ENCODE measurements around the gene IFIT1. TPM values are rescaled to one million over a fixed set of nuclear protein-coding genes. Genes with fewer than 3 reads are reported as not detected.
"Not testable (repeated sequence)": the region's sequence is repeated elsewhere in the genome, so short reads cannot be mapped to it uniquely, and the experiment has no call there.

Gene IFIT1
- total RNA-seq, 1 experiment from 2014 or later: 3.7 TPM

DNA sequence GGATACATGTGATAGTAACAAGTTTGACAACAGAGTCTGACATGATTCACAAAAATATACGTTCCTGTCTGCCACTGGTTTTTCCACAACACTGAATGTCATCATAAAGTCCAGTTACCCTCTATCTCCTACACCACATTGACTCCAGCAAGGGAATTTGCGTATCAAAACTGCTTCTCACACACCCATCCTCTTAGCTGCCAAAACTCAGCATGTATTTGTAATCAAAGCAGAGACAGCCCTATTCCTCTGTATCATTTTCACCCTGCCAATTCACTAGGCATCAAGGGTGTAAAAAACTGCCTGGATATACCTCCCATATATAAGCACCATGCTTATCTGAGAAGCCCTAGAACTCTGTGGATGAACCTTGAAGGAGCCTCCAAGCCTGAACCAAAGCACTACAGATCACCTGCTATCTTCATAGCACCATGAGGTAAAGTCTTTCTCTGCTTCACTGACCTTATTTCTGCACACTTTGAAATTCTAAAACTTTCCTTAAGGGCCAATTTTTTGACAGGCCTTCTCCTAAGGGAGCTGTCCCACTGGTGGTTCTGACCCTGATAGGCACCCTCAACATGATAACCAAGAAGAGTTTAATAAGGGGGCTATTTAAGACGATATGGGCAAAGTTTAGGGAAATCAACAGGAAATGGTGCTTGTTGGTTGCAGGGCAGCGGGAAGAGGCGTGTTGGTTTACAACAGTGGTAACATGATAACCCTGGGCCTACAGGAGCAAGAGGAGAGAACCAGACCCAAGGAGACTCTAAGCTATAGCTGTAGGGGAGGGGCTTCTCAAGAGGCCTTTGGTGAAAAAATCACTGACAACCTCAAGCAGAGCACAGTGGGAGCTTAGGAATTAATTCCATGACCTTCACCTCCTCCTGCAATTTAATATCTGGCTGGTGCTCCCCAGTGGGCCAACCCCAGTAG, 14.5 kb upstream of the IFIT1 start, which contains the start of gene IFIT1B:
Gene IFIT1B, plus strand, starts transcription at position 352 of the 933 bp plus-strand sequence. Its CDS starts 80 bp downstream, at position 432.
- peak; percentile 35 for DNase-seq
- no peaks in the 10 kb centered on the region for H3K27me3 ChIP-seq (ENCODE audit: control insufficient read depth, insufficient read depth, low read length)
- no peaks in the 10 kb centered on the region for H3K36me3 ChIP-seq (replicated peaks; ENCODE audit: control insufficient read depth, insufficient read depth, low read length)
- H3K4me3 ChIP-seq (ENCODE audit: insufficient read depth, low read depth, low read length): no peak within 1 kb of the TSS

DNA sequence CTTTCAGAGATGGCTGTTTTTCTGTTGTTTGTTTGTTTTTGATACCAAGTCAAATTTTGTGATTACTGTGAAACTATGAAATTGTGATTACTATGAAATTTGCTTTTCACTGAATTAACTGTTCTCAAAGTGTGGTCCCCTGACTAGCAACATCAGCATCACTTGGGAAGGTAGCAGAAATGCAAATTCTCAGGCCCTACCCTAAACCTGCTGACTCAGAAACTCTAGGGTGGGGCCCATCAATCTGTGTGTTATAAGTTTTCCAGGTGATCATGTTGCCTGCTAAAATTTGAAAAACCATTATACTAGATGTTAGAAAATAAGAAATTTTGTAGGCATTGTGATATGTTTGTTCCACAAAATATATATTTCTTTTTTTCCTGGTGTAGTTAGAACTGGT, 13.3 kb upstream of the IFIT1 start:
- H3K4me3 ChIP-seq (ENCODE audit: insufficient read depth, low read depth, low read length): no peak overlapping the region
- H3K27me3 ChIP-seq (ENCODE audit: control insufficient read depth, insufficient read depth, low read length): no peaks in the 10 kb centered on the region
- no peak for DNase-seq
- H3K36me3 ChIP-seq (replicated peaks; ENCODE audit: control insufficient read depth, insufficient read depth, low read length): no peaks in the 10 kb centered on the region

DNA sequence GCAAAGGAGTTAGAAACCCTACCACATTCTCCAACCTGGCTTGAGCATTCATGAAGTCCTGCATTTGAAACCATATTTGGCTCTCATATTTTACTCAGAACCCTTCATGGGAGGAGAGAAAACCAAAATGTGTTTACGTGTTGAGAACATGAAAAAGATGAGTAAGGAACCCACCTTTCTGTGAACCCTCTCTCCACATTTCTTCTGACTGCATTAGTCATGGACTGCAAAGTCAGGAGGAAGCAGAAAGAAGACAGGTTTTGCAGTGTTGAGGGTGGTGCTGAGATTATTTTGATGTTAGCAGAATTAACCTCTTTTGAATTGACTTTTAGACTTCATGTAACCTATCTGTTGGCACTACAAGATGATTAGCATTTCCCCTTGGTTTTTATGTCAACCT, 9.7 kb upstream of the IFIT1 start:
- Histone ChIP-seq H3K4me3 (ENCODE audit: insufficient read depth, low read depth, low read length) (no peak overlapping the region), H3K36me3 (replicated peaks; ENCODE audit: control insufficient read depth, insufficient read depth, low read length) (no peaks in the 10 kb centered on the region), H3K27me3 (ENCODE audit: control insufficient read depth, insufficient read depth, low read length) (no peaks in the 10 kb centered on the region)
- DNase-seq: no peak

DNA sequence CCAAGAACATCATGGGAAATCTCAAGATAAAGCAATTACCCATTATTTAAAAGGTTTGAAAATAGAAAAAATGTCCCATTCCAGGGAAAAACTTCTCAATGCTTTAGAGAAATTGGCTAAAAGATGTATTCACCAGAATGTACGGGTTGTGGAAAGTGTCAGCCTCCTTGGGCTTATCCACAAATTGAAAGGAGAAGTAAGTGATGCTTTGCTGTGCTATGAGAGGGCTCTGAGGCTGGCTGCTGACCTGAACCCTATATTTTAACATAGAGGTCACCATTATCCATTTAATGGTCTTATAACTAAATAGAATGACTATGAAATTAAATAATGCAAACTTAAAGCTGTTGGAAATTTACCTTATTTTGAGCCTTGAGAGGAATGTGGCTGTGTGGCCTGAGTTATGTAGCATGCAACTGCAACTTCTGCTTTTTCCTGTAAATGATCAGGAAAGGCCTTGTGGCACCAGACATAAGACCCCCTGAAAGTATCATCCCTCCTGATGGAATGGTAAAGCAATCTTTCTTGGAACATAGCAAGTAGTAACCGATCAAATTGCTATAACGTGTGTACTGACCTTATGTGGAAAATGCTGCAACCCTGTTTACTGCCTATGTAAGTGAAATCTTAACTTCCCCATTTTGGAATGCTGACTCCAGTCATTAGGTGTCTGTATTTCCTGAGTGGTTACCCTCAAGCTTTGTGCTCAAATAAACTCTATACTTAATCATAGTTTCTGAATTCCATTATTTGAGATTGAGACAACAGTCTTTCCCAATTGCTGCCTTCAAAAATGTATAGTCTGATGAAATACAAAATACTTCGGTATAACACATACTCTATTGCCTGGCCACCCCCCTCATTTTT, 7.7 kb upstream of the IFIT1 start:
- Histone ChIP-seq H3K36me3 (replicated peaks; ENCODE audit: control insufficient read depth, insufficient read depth, low read length) (no peaks in the 10 kb centered on the region), H3K27me3 (ENCODE audit: control insufficient read depth, insufficient read depth, low read length) (no peaks in the 10 kb centered on the region), H3K4me3 (ENCODE audit: insufficient read depth, low read depth, low read length) (no peak overlapping the region)
- no peak for DNase-seq

DNA sequence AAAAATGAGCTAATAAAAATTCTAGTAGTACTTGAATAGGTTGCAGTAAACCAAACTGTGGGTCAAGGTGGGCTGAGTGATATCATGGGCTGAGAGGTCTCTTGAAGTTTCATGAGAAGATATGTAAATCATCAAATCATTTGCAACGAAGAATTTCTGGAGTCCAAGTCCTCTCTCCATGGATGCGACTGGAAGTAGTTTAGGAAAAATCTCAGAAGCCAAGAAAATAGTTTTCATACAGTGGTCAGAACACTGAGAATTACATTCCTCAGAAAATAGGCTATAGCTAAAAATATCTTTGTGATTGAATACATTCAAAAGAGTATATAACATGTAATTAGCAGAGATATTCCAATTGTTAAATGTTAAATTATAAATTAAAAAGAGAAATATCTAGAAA, 3.6 kb upstream of the IFIT1 start:
- H3K4me3 ChIP-seq (ENCODE audit: insufficient read depth, low read depth, low read length): no peak overlapping the region
- no peak for DNase-seq
- H3K36me3 ChIP-seq (replicated peaks; ENCODE audit: control insufficient read depth, insufficient read depth, low read length): no peaks in the 10 kb centered on the region
- no peaks in the 10 kb centered on the region for H3K27me3 ChIP-seq (ENCODE audit: control insufficient read depth, insufficient read depth, low read length)

DNA sequence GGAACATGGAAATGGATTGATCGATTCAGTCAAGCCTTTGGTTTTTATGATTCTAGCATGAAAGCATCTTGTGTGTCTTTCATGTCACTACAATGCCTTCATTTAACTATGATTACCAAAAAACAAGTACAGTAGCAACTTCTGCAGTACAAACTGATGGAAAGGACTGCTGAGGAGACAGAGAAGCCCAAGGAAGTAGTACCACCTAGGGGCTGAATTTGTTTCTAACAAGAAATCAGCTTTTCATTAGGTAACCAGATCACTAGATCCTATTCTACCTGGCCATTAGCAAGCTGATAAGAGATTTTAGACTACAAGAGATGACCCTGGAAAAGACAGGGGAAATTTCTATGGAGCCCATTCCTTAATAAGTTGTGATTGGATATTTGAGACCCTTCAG, 3.2 kb upstream of the IFIT1 start:
- Histone ChIP-seq H3K27me3 (ENCODE audit: control insufficient read depth, insufficient read depth, low read length) (no peaks in the 10 kb centered on the region), H3K4me3 (ENCODE audit: insufficient read depth, low read depth, low read length) (no peak overlapping the region), H3K36me3 (replicated peaks; ENCODE audit: control insufficient read depth, insufficient read depth, low read length) (no peaks in the 10 kb centered on the region)
- peak; percentile 27 for DNase-seq

DNA sequence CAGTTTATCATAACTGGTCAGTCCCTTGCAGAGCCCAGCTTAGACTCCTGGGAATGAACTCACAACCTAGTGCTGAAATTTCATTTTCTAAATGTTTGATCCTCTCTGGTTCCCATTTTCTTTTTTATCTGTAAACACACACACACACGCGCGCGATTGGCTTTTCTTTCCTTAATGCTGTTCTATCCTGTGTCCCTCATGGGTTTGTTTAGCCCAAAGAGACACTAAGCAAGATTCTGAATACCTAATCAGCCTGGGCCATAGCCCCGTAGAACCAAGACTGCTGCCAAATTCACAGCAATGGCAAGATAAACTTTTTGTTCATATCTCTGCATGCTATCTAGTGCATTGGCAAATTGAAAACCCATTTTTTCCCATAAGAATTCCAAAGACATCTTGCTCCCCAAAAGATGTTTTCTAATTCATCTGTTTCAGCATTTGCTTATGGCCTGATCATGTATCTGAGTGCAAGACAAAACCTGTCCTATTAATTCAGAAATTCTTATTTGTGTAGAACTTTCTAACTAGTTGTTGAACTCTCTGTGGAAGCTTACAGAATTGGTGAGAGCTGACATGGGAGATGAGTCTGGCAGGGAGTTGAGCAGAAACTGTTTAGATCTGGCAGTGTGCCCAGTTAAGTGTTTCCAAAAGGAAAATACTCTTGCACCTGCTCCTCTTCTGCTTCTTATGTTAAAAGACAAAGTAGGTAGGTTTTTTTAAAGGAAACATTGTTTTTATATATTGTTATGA, 1.8 kb upstream of the IFIT1 start:
- H3K27me3 ChIP-seq (ENCODE audit: control insufficient read depth, insufficient read depth, low read length): no peaks in the 10 kb centered on the region
- H3K36me3 ChIP-seq (replicated peaks; ENCODE audit: control insufficient read depth, insufficient read depth, low read length): no peaks in the 10 kb centered on the region
- no peak for DNase-seq
- H3K4me3 ChIP-seq (ENCODE audit: insufficient read depth, low read depth, low read length): no peak overlapping the region

DNA sequence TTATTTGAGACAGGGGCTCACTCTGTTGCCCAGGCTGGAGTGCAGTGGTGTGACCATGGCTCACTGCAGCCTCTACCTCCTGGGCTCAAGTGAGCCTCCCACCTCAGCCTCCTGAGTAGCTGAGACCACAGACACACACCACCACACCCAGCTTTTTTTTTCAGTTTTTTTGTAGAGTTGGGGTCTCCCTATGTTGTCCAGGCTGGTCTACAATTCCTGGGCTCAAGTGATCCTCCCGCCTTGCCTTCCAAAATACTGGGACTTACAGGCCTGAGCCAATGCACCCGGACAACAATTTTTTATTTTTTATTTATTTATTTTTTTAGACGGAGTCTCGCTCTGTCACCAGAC, 1.2 kb upstream of the IFIT1 start:
- H3K27me3 ChIP-seq (ENCODE audit: control insufficient read depth, insufficient read depth, low read length); DNase-seq; H3K4me3 ChIP-seq (ENCODE audit: insufficient read depth, low read depth, low read length); H3K36me3 ChIP-seq (replicated peaks; ENCODE audit: control insufficient read depth, insufficient read depth, low read length): not testable (repeated sequence)

DNA sequence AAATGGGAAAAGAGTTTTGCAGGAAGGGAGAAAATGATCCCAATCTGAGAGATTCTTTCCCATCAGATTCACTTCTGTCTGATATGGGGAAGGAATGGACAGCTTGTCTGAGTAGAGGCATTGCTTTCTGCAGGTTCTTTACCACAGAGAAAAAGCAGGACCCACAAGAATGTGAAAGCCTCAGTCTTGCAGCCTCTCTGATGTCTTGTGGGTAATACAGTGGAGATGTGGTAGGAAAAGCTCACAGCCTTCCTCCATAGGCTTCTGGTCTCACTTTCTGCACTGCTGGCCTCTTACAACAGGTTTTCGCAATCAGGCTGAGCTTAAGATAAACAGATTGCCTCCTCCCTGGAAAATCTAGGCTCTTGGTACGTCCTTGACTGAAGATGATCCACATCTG, 551 bp downstream of the IFIT1 start:
- DNase-seq: no peak
- no peaks in the 10 kb centered on the region for H3K36me3 ChIP-seq (replicated peaks; ENCODE audit: control insufficient read depth, insufficient read depth, low read length)
- H3K4me3 ChIP-seq (ENCODE audit: insufficient read depth, low read depth, low read length): no peak overlapping the region
- no peaks in the 10 kb centered on the region for H3K27me3 ChIP-seq (ENCODE audit: control insufficient read depth, insufficient read depth, low read length)

DNA sequence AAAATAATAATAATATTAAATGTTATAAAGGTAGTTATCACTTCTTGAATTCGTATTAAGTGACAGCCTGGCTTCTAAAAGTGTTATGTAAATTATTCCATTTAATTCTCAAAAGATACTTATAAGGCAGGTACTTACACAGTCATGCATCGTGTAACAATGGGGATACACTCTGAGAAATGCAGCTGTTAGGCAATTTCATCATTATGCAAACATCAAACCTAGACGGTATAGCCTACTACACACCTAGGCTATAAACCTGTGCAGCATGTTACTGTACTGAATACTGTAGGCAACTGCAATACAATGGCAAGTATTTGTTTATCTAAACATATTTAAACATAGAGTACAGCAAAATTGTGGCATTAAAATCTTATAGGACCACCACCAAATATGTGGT, 1.5 kb downstream of the IFIT1 start:
- Histone ChIP-seq H3K27me3 (ENCODE audit: control insufficient read depth, insufficient read depth, low read length) (no peaks in the 10 kb centered on the region), H3K36me3 (replicated peaks; ENCODE audit: control insufficient read depth, insufficient read depth, low read length) (no peaks in the 10 kb centered on the region), H3K4me3 (ENCODE audit: insufficient read depth, low read depth, low read length) (no peak overlapping the region)
- DNase-seq: no peak

DNA sequence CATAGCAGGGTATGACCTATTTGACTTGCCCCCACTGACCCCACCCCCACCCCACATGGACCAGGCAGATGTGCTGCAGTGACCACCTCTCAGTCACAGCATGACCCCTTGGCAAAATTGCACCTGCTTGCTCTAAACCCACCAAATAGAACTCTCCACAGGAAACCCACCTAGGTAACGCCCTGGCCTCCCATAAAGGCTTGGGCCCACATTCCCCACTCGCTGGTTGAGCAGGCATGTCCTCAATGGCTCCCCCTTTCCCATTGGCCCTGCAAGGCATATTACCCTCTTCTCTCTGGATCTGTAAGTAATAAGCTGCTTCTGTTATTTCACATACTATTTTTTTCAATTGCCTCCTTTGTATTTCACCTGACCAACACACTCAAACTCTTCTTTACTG, 2.7 kb downstream of the IFIT1 start:
- H3K4me3 ChIP-seq (ENCODE audit: insufficient read depth, low read depth, low read length): no peak overlapping the region
- DNase-seq: no peak
- H3K36me3 ChIP-seq (replicated peaks; ENCODE audit: control insufficient read depth, insufficient read depth, low read length): no peaks in the 10 kb centered on the region
- no peaks in the 10 kb centered on the region for H3K27me3 ChIP-seq (ENCODE audit: control insufficient read depth, insufficient read depth, low read length)

DNA sequence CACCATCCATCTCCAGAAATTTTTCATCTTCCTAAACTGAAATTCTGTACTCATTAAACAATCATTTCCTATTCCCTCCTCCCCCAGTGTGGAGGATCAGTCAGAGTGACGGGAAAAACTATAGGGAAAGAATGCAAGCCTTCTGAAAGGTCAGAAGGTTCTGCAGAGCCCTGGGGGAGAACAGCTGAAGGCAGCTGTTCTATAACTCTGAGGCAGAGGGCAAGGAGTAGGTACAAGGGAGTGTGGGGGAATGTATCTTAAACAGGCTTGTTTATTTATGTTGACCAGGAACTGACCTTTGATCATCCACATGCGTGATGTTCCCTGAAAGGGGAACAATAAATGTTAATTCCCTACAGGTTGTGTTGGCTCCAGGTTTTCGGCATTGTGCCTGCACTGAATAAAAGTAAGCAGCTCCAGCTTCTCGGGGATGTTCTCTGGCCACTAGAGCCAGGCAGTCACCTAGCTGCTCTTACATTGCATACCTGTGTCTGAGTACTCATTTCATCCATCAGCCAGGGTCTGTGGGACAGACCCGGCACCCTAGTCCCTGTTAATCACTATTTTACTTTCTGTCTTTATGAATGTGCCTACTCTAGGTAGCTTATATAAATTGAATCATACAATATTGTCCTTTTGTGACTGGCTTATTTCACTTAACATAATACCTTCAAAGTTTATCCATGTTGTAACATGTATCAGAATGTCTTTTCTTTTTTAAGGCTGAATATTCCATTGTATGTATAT, 5.8 kb downstream of the IFIT1 start:
- no peak overlapping the region for H3K4me3 ChIP-seq (ENCODE audit: insufficient read depth, low read depth, low read length)
- no peaks in the 10 kb centered on the region for H3K27me3 ChIP-seq (ENCODE audit: control insufficient read depth, insufficient read depth, low read length)
- no peaks in the 10 kb centered on the region for H3K36me3 ChIP-seq (replicated peaks; ENCODE audit: control insufficient read depth, insufficient read depth, low read length)
- no peak for DNase-seq

DNA sequence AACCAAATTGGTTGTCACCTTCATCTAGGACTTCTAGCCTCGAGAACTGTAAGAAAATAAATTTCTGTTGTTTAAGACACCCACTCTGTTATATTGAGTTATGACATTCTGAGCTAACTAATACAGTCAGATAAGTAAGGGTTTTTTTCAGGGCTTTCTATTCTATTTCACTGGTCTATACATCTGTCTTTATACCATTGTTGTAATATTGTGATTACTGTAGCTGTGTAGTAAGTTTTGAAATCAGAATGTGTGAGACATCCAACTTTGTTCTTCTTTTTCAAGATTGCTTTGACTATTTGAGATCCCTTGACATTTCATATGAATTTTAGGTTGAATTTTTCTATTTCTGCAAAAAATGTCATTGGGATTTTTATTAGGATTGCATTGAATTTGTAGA, 7.5 kb downstream of the IFIT1 start:
- Histone ChIP-seq H3K27me3 (ENCODE audit: control insufficient read depth, insufficient read depth, low read length) (no peaks in the 10 kb centered on the region), H3K4me3 (ENCODE audit: insufficient read depth, low read depth, low read length) (no peak overlapping the region), H3K36me3 (replicated peaks; ENCODE audit: control insufficient read depth, insufficient read depth, low read length) (no peaks in the 10 kb centered on the region)
- DNase-seq: no peak

DNA sequence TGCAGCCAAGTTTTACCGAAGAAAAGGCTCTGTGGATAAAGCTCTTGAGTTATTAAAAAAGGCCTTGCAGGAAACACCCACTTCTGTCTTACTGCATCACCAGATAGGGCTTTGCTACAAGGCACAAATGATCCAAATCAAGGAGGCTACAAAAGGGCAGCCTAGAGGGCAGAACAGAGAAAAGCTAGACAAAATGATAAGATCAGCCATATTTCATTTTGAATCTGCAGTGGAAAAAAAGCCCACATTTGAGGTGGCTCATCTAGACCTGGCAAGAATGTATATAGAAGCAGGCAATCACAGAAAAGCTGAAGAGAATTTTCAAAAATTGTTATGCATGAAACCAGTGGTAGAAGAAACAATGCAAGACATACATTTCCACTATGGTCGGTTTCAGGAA, 10.6 kb downstream of the IFIT1 start:
- Histone ChIP-seq H3K27me3 (ENCODE audit: control insufficient read depth, insufficient read depth, low read length) (no peaks in the 10 kb centered on the region), H3K36me3 (replicated peaks; ENCODE audit: control insufficient read depth, insufficient read depth, low read length) (no peaks in the 10 kb centered on the region; the same call in 1 of the 2 replicates), H3K4me3 (ENCODE audit: insufficient read depth, low read depth, low read length) (no peak overlapping the region)
- no peak for DNase-seq
